IMR-90 (cell line): ENCODE measurements around the gene SOX6.

Source experiments
- CEBPB ChIP-seq: IDR thresholded peaks from 2 replicates; pipeline ENCODE4 v1.6.1; 2012; ENCODE audit warnings: low read depth, low read length, improper control_type of control experiment
- CTCF ChIP-seq: conservative IDR thresholded peaks from 2 replicates; pipeline ENCODE4 v1.5.1; 2012; ENCODE audit warnings: mild to moderate bottlenecking, low read depth, low read length, improper control_type of control experiment
- MAZ ChIP-seq: IDR thresholded peaks from 2 replicates; pipeline ENCODE4 v1.6.1; 2012; ENCODE audit warnings: low read depth, mild to moderate bottlenecking, low read length, improper control_type of control experiment, moderate library complexity, borderline replicate concordance
- POLR2A ChIP-seq: IDR thresholded peaks from 2 replicates; pipeline ENCODE4 v1.6.1; 2012; ENCODE audit warnings: mild to moderate bottlenecking, low read depth, low read length
- RAD21 ChIP-seq: IDR thresholded peaks from 2 replicates; pipeline ENCODE4 v1.6.1; 2012; ENCODE audit warnings: low read length, improper control_type of control experiment
- RCOR1 ChIP-seq: IDR thresholded peaks from 2 replicates; pipeline ENCODE4 v1.6.1; 2012; ENCODE audit warnings: mild to moderate bottlenecking, low read length, improper control_type of control experiment; ENCODE audit not compliant: insufficient replicate concordance
- RFX5 ChIP-seq: IDR thresholded peaks from 2 replicates; pipeline ENCODE4 v1.8.0; 2012; ENCODE audit warnings: low read depth, mild to moderate bottlenecking, low read length, moderate library complexity

GRCh38 chr11:16111690-16112089 is 244.7 kb downstream of the SOX6 start:
- TF ChIP-seq CTCF (no peak), POLR2A (no peak), RCOR1 (no peak), RFX5 (no peak), CEBPB (no peak), MAZ (no peak), RAD21 (no peak)
